Gastroesophageal sphincter (tissue), 3 donors: ENCODE data around the gene STK32C.

Experiments
- CTCF ChIP-seq, 4 experiments: fragments of 200-600 bp in 2 of 4; fragments of 450-650 bp in 2 of 4; sonication (generic) in 1 of 4; IDR thresholded peaks; one replicate each; pipeline ENCODE4 v1.5.1; 2017 to 2019; ENCODE audit warnings: antibody characterized with exemption in 4 of 4, mild to moderate bottlenecking in 2 of 4, moderate library complexity in 2 of 4
- EP300 ChIP-seq: sonication (generic); formaldehyde crosslinking; IDR thresholded peaks from one replicate; pipeline ENCODE4 v1.6.1; 2017; ENCODE audit warnings: antibody characterized with exemption, mild to moderate bottlenecking
- POLR2A ChIP-seq, 2 donors: fragments of 450-650 bp; IDR thresholded peaks; one replicate each; pipeline ENCODE4 v1.6.1; 2017; ENCODE audit warnings: antibody characterized with exemption in 2 of 2, mild to moderate bottlenecking in 2 of 2, moderate library complexity in 1 of 2
- POLR2AphosphoS5 ChIP-seq: sonication (generic); formaldehyde crosslinking; IDR thresholded peaks from one replicate; pipeline ENCODE4 v1.6.1; 2017; ENCODE audit warnings: antibody characterized with exemption

GRCh38 chr10:132341017-132341416, 33.3 kb upstream of the STK32C start:
- no peak for TF ChIP-seq POLR2AphosphoS5
- TF ChIP-seq CTCF (IDR thresholded peaks at IDR 0.05), result no peak
- TF ChIP-seq POLR2A (IDR thresholded peaks at IDR 0.05), result no peak
- no peak for TF ChIP-seq EP300
